Cardiac fibroblast (primary cell): ENCODE measurements around the gene NBL1.

ENCODE experiments used
- DNase-seq, 2 donors: peaks; one replicate each; pipeline versions ENCODE4 v3.0.0 to v3.0.0-alpha.2; 2010; ENCODE audit warnings: low read depth in 2 of 2
- H3K4me3 ChIP-seq, 2 donors: replicated peaks in 1 of 2; 1 replicate in 1 of 2; 2 replicates in 1 of 2; pipeline ENCODE4 v1.5.1; 2011; ENCODE audit warnings: low read depth in 2 of 2, low read length in 2 of 2, mild to moderate bottlenecking in 2 of 2, moderate library complexity in 1 of 2
- TF ChIP-seq, protein P1 (sequence below): IDR thresholded peaks from one replicate; pipeline ENCODE4 v1.5.1; 2011; ENCODE audit warnings: low read depth, mild to moderate bottlenecking, low read length, inconsistent platforms

Gene NBL1

DNA sequence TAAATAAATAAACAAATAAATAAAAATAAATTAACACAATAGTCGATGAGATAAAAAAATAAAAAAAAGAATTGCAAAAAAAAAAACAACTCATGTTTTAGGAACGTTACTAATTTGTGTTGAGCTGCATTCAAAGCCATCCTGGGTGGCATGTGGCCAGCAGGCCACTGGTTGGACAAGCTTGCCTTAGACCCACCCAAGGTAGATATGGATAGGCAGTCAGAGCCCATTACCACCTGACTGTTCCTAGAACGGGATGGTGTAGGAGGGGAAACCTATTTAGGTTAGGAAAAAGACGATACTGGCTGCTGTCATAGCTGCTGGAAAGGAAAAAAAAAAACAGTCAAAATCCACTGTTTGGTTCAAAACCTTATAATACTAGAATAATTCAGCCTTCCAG is 61.4 kb downstream of the NBL1 start:
- TF ChIP-seq, protein P1, sequence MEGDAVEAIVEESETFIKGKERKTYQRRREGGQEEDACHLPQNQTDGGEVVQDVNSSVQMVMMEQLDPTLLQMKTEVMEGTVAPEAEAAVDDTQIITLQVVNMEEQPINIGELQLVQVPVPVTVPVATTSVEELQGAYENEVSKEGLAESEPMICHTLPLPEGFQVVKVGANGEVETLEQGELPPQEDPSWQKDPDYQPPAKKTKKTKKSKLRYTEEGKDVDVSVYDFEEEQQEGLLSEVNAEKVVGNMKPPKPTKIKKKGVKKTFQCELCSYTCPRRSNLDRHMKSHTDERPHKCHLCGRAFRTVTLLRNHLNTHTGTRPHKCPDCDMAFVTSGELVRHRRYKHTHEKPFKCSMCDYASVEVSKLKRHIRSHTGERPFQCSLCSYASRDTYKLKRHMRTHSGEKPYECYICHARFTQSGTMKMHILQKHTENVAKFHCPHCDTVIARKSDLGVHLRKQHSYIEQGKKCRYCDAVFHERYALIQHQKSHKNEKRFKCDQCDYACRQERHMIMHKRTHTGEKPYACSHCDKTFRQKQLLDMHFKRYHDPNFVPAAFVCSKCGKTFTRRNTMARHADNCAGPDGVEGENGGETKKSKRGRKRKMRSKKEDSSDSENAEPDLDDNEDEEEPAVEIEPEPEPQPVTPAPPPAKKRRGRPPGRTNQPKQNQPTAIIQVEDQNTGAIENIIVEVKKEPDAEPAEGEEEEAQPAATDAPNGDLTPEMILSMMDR = no peak

DNA sequence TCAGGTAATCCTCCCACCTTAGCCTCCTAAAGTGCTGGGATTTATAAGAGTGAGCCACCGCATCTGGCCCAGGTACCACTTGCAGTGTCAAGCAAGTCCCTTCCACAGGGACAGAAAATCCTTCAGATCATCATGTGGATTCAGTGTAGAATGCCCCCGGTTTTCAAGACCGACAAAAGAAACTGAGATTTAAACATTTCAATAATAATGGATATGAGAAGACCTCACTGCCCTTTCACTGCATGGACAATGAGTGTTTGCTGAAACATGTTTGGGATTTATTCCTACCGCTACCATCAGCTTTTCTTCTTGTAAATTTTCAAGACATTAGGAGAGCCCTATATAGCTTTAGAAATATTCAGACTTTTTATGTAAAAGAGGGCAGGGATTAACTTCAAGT is 62.0 kb downstream of the NBL1 start:
- no peak overlapping the region for H3K4me3 ChIP-seq
- TF ChIP-seq, protein P1 = no peak
- no peak for DNase-seq

More for the DNA sequence above, 61.4 kb downstream of the NBL1 start:
- DNase-seq = no peak
- H3K4me3 ChIP-seq = no peak overlapping the region
